Caco-2 (cell line): ENCODE measurements around the gene EPB41L4B. TPM values are rescaled to one million over a fixed set of nuclear protein-coding genes. Genes with fewer than 3 reads are reported as not detected.

Source experiments
- BruUV-seq: library from RNA; stranded (reverse); fragments of 400-500 nt; replicated peaks from 2 replicates; lab custom pipeline; 2021; lab: Mats Ljungman, UMichigan
- CTCF ChIA-PET: fragments of 300-600 bp; sonication (Branson Sonifier 250); formaldehyde crosslinking; loops from one replicate; lab custom pipeline; 2022; ENCODE audit warnings: antibody characterized with exemption; lab: Charles Lee
- POLR2A ChIA-PET: fragments of 300-600 bp; sonication (Branson Sonifier 250); formaldehyde crosslinking; loops from one replicate; lab custom pipeline; 2022; ENCODE audit warnings: antibody characterized with exemption; lab: Charles Lee
- DNase-seq, 2 experiments: peaks; one replicate each; pipeline versions ENCODE4 v3.0.0 to v3.0.0-alpha.2; 2020 to 2022
- H3K27me3 ChIP-seq: replicated peaks from 2 replicates; pipeline ENCODE4 v1.6.0; 2011; ENCODE audit warnings: low read length; ENCODE audit not compliant: control insufficient read depth, insufficient read depth
- H3K36me3 ChIP-seq: 2 replicates; pipeline ENCODE4 v1.5.1; 2011; ENCODE audit warnings: low read length; ENCODE audit not compliant: control insufficient read depth, insufficient read depth
- H3K4me1 ChIP-seq: fragments of 250-450 bp; sonication (Bioruptor Pico); 2 replicates; pipeline ENCODE4 v1.5.1; 2020; ENCODE audit warnings: mild to moderate bottlenecking
- H3K4me3 ChIP-seq: 2 replicates; pipeline ENCODE4 v1.5.1; 2011; ENCODE audit warnings: low read depth, mild to moderate bottlenecking, control low read depth, low read length
- H3K9me3 ChIP-seq: fragments of 250-450 bp; sonication (Bioruptor Pico); 2 replicates; pipeline ENCODE4 v1.5.1; 2020; ENCODE audit warnings: mild to moderate bottlenecking, moderate library complexity
- H3K27ac Mint-ChIP-seq: one replicate; pipeline ENCODE4 v1.8.0; 2022; ENCODE audit warnings: mixed read lengths; ENCODE audit not compliant: unreplicated experiment
- H3K27me3 Mint-ChIP-seq: one replicate; pipeline ENCODE4 v1.8.0; 2022; ENCODE audit warnings: mixed read lengths; ENCODE audit not compliant: insufficient read depth, unreplicated experiment
- H3K36me3 Mint-ChIP-seq: one replicate; pipeline ENCODE4 v1.8.0; 2022; ENCODE audit warnings: mild to moderate bottlenecking, mixed read lengths; ENCODE audit not compliant: insufficient read depth, unreplicated experiment
- H3K4me1 Mint-ChIP-seq: one replicate; pipeline ENCODE4 v1.8.0; 2022; ENCODE audit warnings: low read depth, mixed read lengths; ENCODE audit not compliant: unreplicated experiment
- H3K4me3 Mint-ChIP-seq: one replicate; pipeline ENCODE4 v1.8.0; 2022; ENCODE audit warnings: mild to moderate bottlenecking, moderate library complexity, mixed read lengths; ENCODE audit not compliant: unreplicated experiment
- H3K9me3 Mint-ChIP-seq: one replicate; pipeline ENCODE4 v1.8.0; 2022; ENCODE audit warnings: mixed read lengths; ENCODE audit not compliant: unreplicated experiment
- intact Hi-C: fragments of 100-400 bp; cut with micrococcal nuclease; formaldehyde crosslinking; loops from one replicate; pipeline ENCODE4 v1.10.0; 2022; ENCODE audit not compliant: unreplicated experiment
- total RNA-seq: library from RNA; stranded (reverse); gene quantifications from 2 replicates; pipeline ENCODE4 v1.2.3, GENCODE V29; 2022
- TF ChIP-seq, protein P1 (sequence below), 2 experiments: fragments of 200-600 bp in 1 of 2; IDR thresholded peaks; 1 replicate in 1 of 2; 2 replicates in 1 of 2; pipeline versions ENCODE4 v1.5.1 to v1.8.0; 2011 to 2022; ENCODE audit warnings: antibody characterized with exemption in 1 of 2, control low read depth in 1 of 2, inconsistent platforms in 1 of 2, low read depth in 1 of 2, low read length in 1 of 2, mild to moderate bottlenecking in 1 of 2, moderate library complexity in 1 of 2; ENCODE audit not compliant: insufficient read depth in 1 of 2, severe bottlenecking in 1 of 2, unreplicated experiment in 1 of 2

EPB41L4B gene
- total RNA-seq, 1 experiment from 2014 or later: 16.3 TPM

GRCh38 chr9:109213285-109214121, 107.4 kb downstream of the EPB41L4B start:
- Histone ChIP-seq H3K4me3 (no peak overlapping the region), H3K9me3 (no peaks in the 10 kb centered on the region), H3K4me1 (no peaks in the 10 kb centered on the region), H3K27me3 (no peaks in the 10 kb centered on the region), H3K36me3 (no peaks in the 10 kb centered on the region)
- intact Hi-C loops: no loop called here
- Mint-ChIP-seq H3K36me3 (no peaks in the 10 kb centered on the region), H3K4me3 (no peak overlapping the region), H3K9me3 (no peaks in the 10 kb centered on the region), H3K27ac (no peak overlapping the region), H3K4me1 (no peaks in the 10 kb centered on the region), H3K27me3 (peaks cover 2% of the 10 kb centered on the region)
- CTCF ChIA-PET: no interaction called here
- DNase-seq: no peak
- BruUV-seq: no TSS peak
- POLR2A ChIA-PET: no interaction called here
- TF ChIP-seq, protein P1, sequence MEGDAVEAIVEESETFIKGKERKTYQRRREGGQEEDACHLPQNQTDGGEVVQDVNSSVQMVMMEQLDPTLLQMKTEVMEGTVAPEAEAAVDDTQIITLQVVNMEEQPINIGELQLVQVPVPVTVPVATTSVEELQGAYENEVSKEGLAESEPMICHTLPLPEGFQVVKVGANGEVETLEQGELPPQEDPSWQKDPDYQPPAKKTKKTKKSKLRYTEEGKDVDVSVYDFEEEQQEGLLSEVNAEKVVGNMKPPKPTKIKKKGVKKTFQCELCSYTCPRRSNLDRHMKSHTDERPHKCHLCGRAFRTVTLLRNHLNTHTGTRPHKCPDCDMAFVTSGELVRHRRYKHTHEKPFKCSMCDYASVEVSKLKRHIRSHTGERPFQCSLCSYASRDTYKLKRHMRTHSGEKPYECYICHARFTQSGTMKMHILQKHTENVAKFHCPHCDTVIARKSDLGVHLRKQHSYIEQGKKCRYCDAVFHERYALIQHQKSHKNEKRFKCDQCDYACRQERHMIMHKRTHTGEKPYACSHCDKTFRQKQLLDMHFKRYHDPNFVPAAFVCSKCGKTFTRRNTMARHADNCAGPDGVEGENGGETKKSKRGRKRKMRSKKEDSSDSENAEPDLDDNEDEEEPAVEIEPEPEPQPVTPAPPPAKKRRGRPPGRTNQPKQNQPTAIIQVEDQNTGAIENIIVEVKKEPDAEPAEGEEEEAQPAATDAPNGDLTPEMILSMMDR (IDR thresholded peaks at IDR 0.05; ENCODE audit: insufficient read depth in 1 of 2, low read depth in 1 of 2, low read length in 1 of 2, severe bottlenecking in 1 of 2, unreplicated experiment in 1 of 2): no peak

DNA sequence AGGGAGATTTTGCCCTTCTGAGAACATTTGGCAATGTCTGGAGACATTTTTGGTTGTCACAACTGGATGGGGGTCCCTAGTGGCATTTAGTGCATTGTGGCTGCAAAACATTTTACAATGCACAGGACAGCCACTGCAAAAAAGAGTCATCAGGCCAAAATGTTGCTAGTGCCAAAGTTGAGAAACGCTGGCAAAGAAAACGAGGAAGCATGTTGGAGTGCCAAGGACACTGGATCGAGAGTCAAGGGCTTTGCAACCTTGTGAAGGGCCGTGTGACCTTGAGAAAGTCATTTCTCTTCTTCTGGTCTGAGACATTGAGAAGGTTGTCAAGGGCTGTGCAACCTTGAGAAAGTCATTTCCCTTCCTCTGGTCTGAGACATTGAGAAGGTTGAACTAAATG, 108.1 kb downstream of the EPB41L4B start:
- Mint-ChIP-seq H3K4me1 (no peaks in the 10 kb centered on the region), H3K9me3 (no peaks in the 10 kb centered on the region), H3K36me3 (no peaks in the 10 kb centered on the region), H3K27ac (no peak overlapping the region), H3K4me3 (no peak overlapping the region), H3K27me3 (no peaks in the 10 kb centered on the region)
- BruUV-seq: no TSS peak
- no peaks in the 10 kb centered on the region for H3K27me3 ChIP-seq
- ChIA-PET POLR2A (no interaction called here), CTCF (no interaction called here)
- intact Hi-C loops: no loop called here
- no peaks in the 10 kb centered on the region for H3K4me1 ChIP-seq
- no peaks in the 10 kb centered on the region for H3K36me3 ChIP-seq
- TF ChIP-seq, protein P1 (IDR thresholded peaks at IDR 0.05; ENCODE audit: insufficient read depth in 1 of 2, low read depth in 1 of 2, low read length in 1 of 2, severe bottlenecking in 1 of 2, unreplicated experiment in 1 of 2): no peak
- H3K4me3 ChIP-seq: no peak overlapping the region
- H3K9me3 ChIP-seq: no peaks in the 10 kb centered on the region
- DNase-seq: no peak

DNA sequence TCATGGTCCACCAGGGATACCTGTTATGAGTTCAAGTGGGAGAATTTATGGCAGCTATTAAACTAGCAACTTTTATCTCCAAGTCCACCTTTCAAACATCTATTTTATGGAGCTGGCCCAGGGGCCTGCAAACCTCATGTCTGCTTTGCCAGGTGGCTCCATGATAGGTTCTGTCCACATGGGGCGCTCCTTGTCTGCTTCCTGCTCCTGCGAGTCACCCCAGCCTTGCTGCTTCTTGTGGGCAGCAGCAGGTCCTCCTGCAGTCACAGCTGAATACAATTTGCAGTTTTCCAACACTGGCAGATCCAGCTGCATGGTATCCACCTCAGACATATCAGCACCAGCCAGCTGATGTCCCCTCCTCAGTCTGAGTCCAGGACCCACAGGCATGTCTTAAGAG, 114.2 kb downstream of the EPB41L4B start:
- POLR2A ChIA-PET: no interaction called here
- H3K4me3 ChIP-seq: no peak overlapping the region
- no peaks in the 10 kb centered on the region for H3K9me3 Mint-ChIP-seq
- H3K4me1 Mint-ChIP-seq: no peaks in the 10 kb centered on the region
- H3K27me3 Mint-ChIP-seq: no peaks in the 10 kb centered on the region
- intact Hi-C loops: no loop called here
- no peaks in the 10 kb centered on the region for H3K27me3 ChIP-seq
- H3K36me3 ChIP-seq: no peaks in the 10 kb centered on the region
- H3K9me3 ChIP-seq: no peaks in the 10 kb centered on the region; the same call in 1 of the 2 replicates
- no peak for DNase-seq
- no peaks in the 10 kb centered on the region for H3K36me3 Mint-ChIP-seq
- no peak overlapping the region for H3K4me3 Mint-ChIP-seq
- H3K27ac Mint-ChIP-seq: no peak overlapping the region
- TF ChIP-seq, protein P1 (IDR thresholded peaks at IDR 0.05; ENCODE audit: insufficient read depth in 1 of 2, low read depth in 1 of 2, low read length in 1 of 2, severe bottlenecking in 1 of 2, unreplicated experiment in 1 of 2): no peak
- 0 out of 2 replicates have a peak, but pooled peaks cover 7% of the 10 kb centered on the region for H3K4me1 ChIP-seq
- CTCF ChIA-PET: no interaction called here
- BruUV-seq: no TSS peak
